NCI-H1436 treated with DMSO at 0.1 percent for 48 hours (cell line): Measurements from ENCODE around the gene RORC.
"Not testable (repeated sequence)": the region's sequence is repeated elsewhere in the genome, so short reads cannot be mapped to it uniquely, and the experiment has no call there.

Experiments
- DNase-seq: peaks from one replicate; lab custom pipeline; 2025; lab: John Stamatoyannopoulos, UW

The RORC gene

GRCh38 chr1:151774256-151774922 lies 57.2 kb downstream of the RORC start:
- DNase-seq: no peak

GRCh38 chr1:151773702-151774101 lies 57.9 kb downstream of the RORC start:
- no peak for DNase-seq

GRCh38 chr1:151769270-151769669 lies 62.3 kb downstream of the RORC start:
- DNase-seq: not testable (repeated sequence)

- DNase-seq: not testable (repeated sequence)
These were observed 63.1 kb downstream of the RORC start for GRCh38 chr1:151768351-151769066.

- DNase-seq: no peak
These were observed 67.6 kb downstream of the RORC start for GRCh38 chr1:151763990-151764389.

- no peak for DNase-seq
These were observed 68.4 kb downstream of the RORC start, which contains the start of gene MRPL9 for GRCh38 chr1:151762941-151763921. Gene MRPL9 (minus strand): TSS chr1:151763496. CDS start chr1:151763479, 17 bp downstream.

GRCh38 chr1:151760597-151761385 lies 70.8 kb downstream of the RORC start:
- no peak for DNase-seq

- no peak for DNase-seq
These were observed 72.4 kb downstream of the RORC start for GRCh38 chr1:151759241-151759640.

GRCh38 chr1:151756291-151756690 lies 75.3 kb downstream of the RORC start:
- DNase-seq: no peak
